GM12878 (cell line): ENCODE measurements around the gene CAV1.

Experiments used
- CBX5 ChIP-seq: sonication (generic); IDR thresholded peaks from 2 replicates; pipeline ENCODE4 v1.6.1; 2016; ENCODE audit warnings: low read depth, moderate library complexity, mild to moderate bottlenecking, inconsistent platforms
- CTCF ChIP-seq, 3 experiments: IDR thresholded peaks in 2 of 3; conservative IDR thresholded peaks in 1 of 3; 2 replicates each; pipeline ENCODE4 v1.5.1; 2011; ENCODE audit warnings: low read depth in 3 of 3, low read length in 3 of 3, mild to moderate bottlenecking in 3 of 3, control low read depth in 2 of 3, moderate library complexity in 2 of 3, inconsistent platforms in 1 of 3, mixed read lengths in 1 of 3; ENCODE audit not compliant: control insufficient read depth in 2 of 3, insufficient read depth in 1 of 3; ENCODE audit errors: extremely low read depth in 1 of 3
- EZH2 ChIP-seq: IDR thresholded peaks from 2 replicates; pipeline ENCODE4 v1.6.1; 2012; ENCODE audit warnings: low read depth, mild to moderate bottlenecking, control low read depth, inconsistent platforms, low read length, borderline replicate concordance; ENCODE audit not compliant: control insufficient read depth
- FOXM1 ChIP-seq: IDR thresholded peaks from 2 replicates; pipeline ENCODE4 v1.6.1; 2012; ENCODE audit warnings: low read depth, mild to moderate bottlenecking, inconsistent platforms, low read length, moderate library complexity
- NRF1 ChIP-seq: conservative IDR thresholded peaks from 2 replicates; pipeline ENCODE4 v1.6.1; 2011; ENCODE audit warnings: mild to moderate bottlenecking, low read depth, low read length, improper control_type of control experiment
- PAX8 ChIP-seq: fragments of 450-650 bp; IDR thresholded peaks from 2 replicates; pipeline ENCODE4 v1.6.1; 2017; ENCODE audit warnings: mild to moderate bottlenecking, moderate library complexity
- POLR2A ChIP-seq: IDR thresholded peaks from 2 replicates; pipeline ENCODE4 v1.6.1; 2011; ENCODE audit warnings: low read depth, mild to moderate bottlenecking, low read length
- POLR2AphosphoS5 ChIP-seq: IDR thresholded peaks from 2 replicates; pipeline ENCODE4 v1.6.1; 2011; ENCODE audit warnings: mild to moderate bottlenecking, low read length, inconsistent platforms
- POU2F2 ChIP-seq: IDR thresholded peaks from 3 replicates; pipeline ENCODE4 v1.6.1; 2011; ENCODE audit warnings: low read depth, mild to moderate bottlenecking, low read length, borderline replicate concordance
- TBL1XR1 ChIP-seq: IDR thresholded peaks from 2 replicates; pipeline ENCODE4 v1.6.1; 2012; ENCODE audit warnings: low read depth, low read length, improper control_type of control experiment
- YBX1 ChIP-seq: fragments of 450-650 bp; IDR thresholded peaks from 2 replicates; pipeline ENCODE4 v1.6.1; 2016; ENCODE audit warnings: antibody characterized with exemption
- ZNF274 ChIP-seq: IDR thresholded peaks from one replicate; pipeline ENCODE4 v1.8.0; 2011; ENCODE audit not compliant: insufficient read length, insufficient read depth

- no peak for TF ChIP-seq EZH2
- TF ChIP-seq CTCF (IDR thresholded peaks at IDR 0.05 in 2 of 3, conservative IDR thresholded peaks at IDR 0.05 in 1 of 3; ENCODE audit: control insufficient read depth in 2 of 3, extremely low read depth in 1 of 3, insufficient read depth in 1 of 3, low read depth in 3 of 3, low read length in 3 of 3), result no peak
- TF ChIP-seq CBX5, result no peak
- TF ChIP-seq PAX8, result no peak
- no peak for TF ChIP-seq POLR2AphosphoS5
- no peak for TF ChIP-seq FOXM1
- TF ChIP-seq ZNF274, result no peak
- no peak for TF ChIP-seq POLR2A
- TF ChIP-seq POU2F2, result no peak
- no peak for TF ChIP-seq YBX1
- TF ChIP-seq TBL1XR1, result no peak
- no peak for TF ChIP-seq NRF1
Observed at GRCh38 chr7:116592445-116592844, 67.6 kb downstream of the CAV1 start.
